Body of pancreas (tissue), 4 donors: ENCODE measurements around the gene EFR3B.

Source experiments
- POLR2A ChIP-seq, 3 donors: fragments of 450-650 bp; IDR thresholded peaks; one replicate each; pipeline ENCODE4 v1.6.1; 2016; ENCODE audit warnings: antibody characterized with exemption in 3 of 3, mild to moderate bottlenecking in 2 of 3
- TF ChIP-seq, protein P1 (sequence below), 7 experiments: fragments of 450-650 bp in 4 of 7; fragments of 200-600 bp in 3 of 7; sonication (generic) in 3 of 7; IDR thresholded peaks; one replicate each; pipeline ENCODE4 v1.5.1; 2016 to 2019; ENCODE audit warnings: antibody characterized with exemption in 7 of 7

DNA sequence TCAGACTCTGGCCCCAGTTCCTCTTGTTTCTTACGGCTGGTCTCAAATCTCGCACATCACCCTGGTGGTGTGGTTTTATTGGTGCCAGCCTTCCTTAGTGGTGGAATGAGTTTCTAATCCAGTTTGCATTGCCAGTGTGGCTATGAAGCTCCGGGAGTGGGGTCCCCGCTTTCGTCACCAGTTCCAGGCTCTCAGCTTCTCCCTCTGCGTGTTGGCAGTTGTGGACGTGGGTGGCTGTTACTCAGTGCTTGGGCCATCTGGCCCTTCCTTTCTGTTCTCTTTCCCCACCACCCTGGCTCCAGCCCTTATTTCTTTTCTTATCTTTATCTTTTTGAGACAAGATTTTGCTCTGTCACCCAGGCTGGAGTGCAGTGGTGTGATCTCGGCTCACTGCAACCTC is 30.1 kb downstream of the EFR3B start:
- TF ChIP-seq, protein P1, sequence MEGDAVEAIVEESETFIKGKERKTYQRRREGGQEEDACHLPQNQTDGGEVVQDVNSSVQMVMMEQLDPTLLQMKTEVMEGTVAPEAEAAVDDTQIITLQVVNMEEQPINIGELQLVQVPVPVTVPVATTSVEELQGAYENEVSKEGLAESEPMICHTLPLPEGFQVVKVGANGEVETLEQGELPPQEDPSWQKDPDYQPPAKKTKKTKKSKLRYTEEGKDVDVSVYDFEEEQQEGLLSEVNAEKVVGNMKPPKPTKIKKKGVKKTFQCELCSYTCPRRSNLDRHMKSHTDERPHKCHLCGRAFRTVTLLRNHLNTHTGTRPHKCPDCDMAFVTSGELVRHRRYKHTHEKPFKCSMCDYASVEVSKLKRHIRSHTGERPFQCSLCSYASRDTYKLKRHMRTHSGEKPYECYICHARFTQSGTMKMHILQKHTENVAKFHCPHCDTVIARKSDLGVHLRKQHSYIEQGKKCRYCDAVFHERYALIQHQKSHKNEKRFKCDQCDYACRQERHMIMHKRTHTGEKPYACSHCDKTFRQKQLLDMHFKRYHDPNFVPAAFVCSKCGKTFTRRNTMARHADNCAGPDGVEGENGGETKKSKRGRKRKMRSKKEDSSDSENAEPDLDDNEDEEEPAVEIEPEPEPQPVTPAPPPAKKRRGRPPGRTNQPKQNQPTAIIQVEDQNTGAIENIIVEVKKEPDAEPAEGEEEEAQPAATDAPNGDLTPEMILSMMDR (IDR thresholded peaks at IDR 0.05): no peak
- TF ChIP-seq POLR2A (IDR thresholded peaks at IDR 0.05): no peak
